Measurements from ENCODE around the gene COQ6. TPM values are rescaled to one million over a fixed set of nuclear protein-coding genes. Genes with fewer than 3 reads are reported as not detected.

Gene COQ6
- polyA plus RNA-seq, 1 donor from 2014 or later, result 82.3 TPM

GRCh38 chr14:73995977-73996378 is 45.9 kb downstream of the COQ6 start:
- H3K9me2 ChIP-seq (ENCODE audit: insufficient read depth, low read length), result no peaks in the 10 kb centered on the region
- no peaks in the 10 kb centered on the region for H4K20me1 ChIP-seq (ENCODE audit: insufficient read depth)
- H2AFZ ChIP-seq (ENCODE audit: low read depth, low read length), result no peak overlapping the region
- no peak overlapping the region for H3K9ac ChIP-seq (ENCODE audit: low read length)
- H3F3A ChIP-seq (ENCODE audit: insufficient read depth, low read length, poor library complexity, severe bottlenecking), result no peaks in the 10 kb centered on the region
- H3K36me3 ChIP-seq (ENCODE audit: insufficient read depth, low read length), result no peaks in the 10 kb centered on the region
- H3K27me3 ChIP-seq (ENCODE audit: insufficient read depth, low read depth, low read length), result no peaks in the 10 kb centered on the region
- H3K27ac ChIP-seq (ENCODE audit: low read length), result no peak overlapping the region
- H3K79me2 ChIP-seq (replicated peaks; ENCODE audit: insufficient read depth, low read length), result no peaks in the 10 kb centered on the region
- TF ChIP-seq RAD21 (conservative IDR thresholded peaks at IDR 0.05), result no peak
- TF ChIP-seq TAF1 (IDR thresholded peaks at IDR 0.05; ENCODE audit: low read depth), result no peak
- TF ChIP-seq REST (IDR thresholded peaks at IDR 0.05; ENCODE audit: borderline replicate concordance), result no peak
- no peak for TF ChIP-seq MXI1 (conservative IDR thresholded peaks at IDR 0.05; ENCODE audit: poor library complexity, severe bottlenecking)
- no peak for TF ChIP-seq EZH2 (IDR thresholded peaks at IDR 0.05; ENCODE audit: borderline replicate concordance, insufficient read depth, low read length, poor library complexity, severe bottlenecking)
- no peak for TF ChIP-seq EP300 (conservative IDR thresholded peaks at IDR 0.05; ENCODE audit: poor library complexity, severe bottlenecking)
- no peak for TF ChIP-seq SMC3 (conservative IDR thresholded peaks at IDR 0.05; ENCODE audit: poor library complexity)
- TF ChIP-seq POLR2AphosphoS5 (IDR thresholded peaks at IDR 0.05), result no peak
- TF ChIP-seq, protein P1, sequence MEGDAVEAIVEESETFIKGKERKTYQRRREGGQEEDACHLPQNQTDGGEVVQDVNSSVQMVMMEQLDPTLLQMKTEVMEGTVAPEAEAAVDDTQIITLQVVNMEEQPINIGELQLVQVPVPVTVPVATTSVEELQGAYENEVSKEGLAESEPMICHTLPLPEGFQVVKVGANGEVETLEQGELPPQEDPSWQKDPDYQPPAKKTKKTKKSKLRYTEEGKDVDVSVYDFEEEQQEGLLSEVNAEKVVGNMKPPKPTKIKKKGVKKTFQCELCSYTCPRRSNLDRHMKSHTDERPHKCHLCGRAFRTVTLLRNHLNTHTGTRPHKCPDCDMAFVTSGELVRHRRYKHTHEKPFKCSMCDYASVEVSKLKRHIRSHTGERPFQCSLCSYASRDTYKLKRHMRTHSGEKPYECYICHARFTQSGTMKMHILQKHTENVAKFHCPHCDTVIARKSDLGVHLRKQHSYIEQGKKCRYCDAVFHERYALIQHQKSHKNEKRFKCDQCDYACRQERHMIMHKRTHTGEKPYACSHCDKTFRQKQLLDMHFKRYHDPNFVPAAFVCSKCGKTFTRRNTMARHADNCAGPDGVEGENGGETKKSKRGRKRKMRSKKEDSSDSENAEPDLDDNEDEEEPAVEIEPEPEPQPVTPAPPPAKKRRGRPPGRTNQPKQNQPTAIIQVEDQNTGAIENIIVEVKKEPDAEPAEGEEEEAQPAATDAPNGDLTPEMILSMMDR (IDR thresholded peaks at IDR 0.05; ENCODE audit: poor library complexity, severe bottlenecking), result no peak
- H3K4me2 ChIP-seq (ENCODE audit: low read length), result no peak overlapping the region
- no peak overlapping the region for H3K4me3 ChIP-seq (ENCODE audit: low read length)
- H3K9me3 ChIP-seq (ENCODE audit: low read length), result no peaks in the 10 kb centered on the region

GRCh38 chr14:73996731-73997107 is 46.6 kb downstream of the COQ6 start:
- Histone ChIP-seq H4K20me1 (ENCODE audit: insufficient read depth) (no peaks in the 10 kb centered on the region), H3F3A (ENCODE audit: insufficient read depth, low read length, poor library complexity, severe bottlenecking) (no peaks in the 10 kb centered on the region), H3K27me3 (ENCODE audit: insufficient read depth, low read depth, low read length) (no peaks in the 10 kb centered on the region), H3K9me2 (ENCODE audit: insufficient read depth, low read length) (no peaks in the 10 kb centered on the region), H3K4me2 (ENCODE audit: low read length) (no peak overlapping the region), H3K9ac (ENCODE audit: low read length) (no peak overlapping the region), H3K79me2 (replicated peaks; ENCODE audit: insufficient read depth, low read length) (no peaks in the 10 kb centered on the region), H3K36me3 (ENCODE audit: insufficient read depth, low read length) (no peaks in the 10 kb centered on the region), H3K27ac (ENCODE audit: low read length) (no peak overlapping the region), H3K4me3 (ENCODE audit: low read length) (no peak overlapping the region), H3K9me3 (ENCODE audit: low read length) (no peaks in the 10 kb centered on the region), H2AFZ (ENCODE audit: low read depth, low read length) (no peak overlapping the region)
- TF ChIP-seq EP300 (conservative IDR thresholded peaks at IDR 0.05; ENCODE audit: poor library complexity, severe bottlenecking) (no peak), TAF1 (IDR thresholded peaks at IDR 0.05; ENCODE audit: low read depth) (no peak), EZH2 (IDR thresholded peaks at IDR 0.05; ENCODE audit: borderline replicate concordance, insufficient read depth, low read length, poor library complexity, severe bottlenecking) (no peak), REST (IDR thresholded peaks at IDR 0.05; ENCODE audit: borderline replicate concordance) (no peak), MXI1 (conservative IDR thresholded peaks at IDR 0.05; ENCODE audit: poor library complexity, severe bottlenecking) (no peak), SMC3 (conservative IDR thresholded peaks at IDR 0.05; ENCODE audit: poor library complexity) (no peak)
- TF ChIP-seq, protein P1 (IDR thresholded peaks at IDR 0.05; ENCODE audit: poor library complexity, severe bottlenecking), result no peak

All from neural cell (in vitro differentiated cells).